Measurements from ENCODE around the gene CASZ1. TPM values are rescaled to one million over a fixed set of nuclear protein-coding genes. Genes with fewer than 3 reads are reported as not detected.

CASZ1 gene, protein sequence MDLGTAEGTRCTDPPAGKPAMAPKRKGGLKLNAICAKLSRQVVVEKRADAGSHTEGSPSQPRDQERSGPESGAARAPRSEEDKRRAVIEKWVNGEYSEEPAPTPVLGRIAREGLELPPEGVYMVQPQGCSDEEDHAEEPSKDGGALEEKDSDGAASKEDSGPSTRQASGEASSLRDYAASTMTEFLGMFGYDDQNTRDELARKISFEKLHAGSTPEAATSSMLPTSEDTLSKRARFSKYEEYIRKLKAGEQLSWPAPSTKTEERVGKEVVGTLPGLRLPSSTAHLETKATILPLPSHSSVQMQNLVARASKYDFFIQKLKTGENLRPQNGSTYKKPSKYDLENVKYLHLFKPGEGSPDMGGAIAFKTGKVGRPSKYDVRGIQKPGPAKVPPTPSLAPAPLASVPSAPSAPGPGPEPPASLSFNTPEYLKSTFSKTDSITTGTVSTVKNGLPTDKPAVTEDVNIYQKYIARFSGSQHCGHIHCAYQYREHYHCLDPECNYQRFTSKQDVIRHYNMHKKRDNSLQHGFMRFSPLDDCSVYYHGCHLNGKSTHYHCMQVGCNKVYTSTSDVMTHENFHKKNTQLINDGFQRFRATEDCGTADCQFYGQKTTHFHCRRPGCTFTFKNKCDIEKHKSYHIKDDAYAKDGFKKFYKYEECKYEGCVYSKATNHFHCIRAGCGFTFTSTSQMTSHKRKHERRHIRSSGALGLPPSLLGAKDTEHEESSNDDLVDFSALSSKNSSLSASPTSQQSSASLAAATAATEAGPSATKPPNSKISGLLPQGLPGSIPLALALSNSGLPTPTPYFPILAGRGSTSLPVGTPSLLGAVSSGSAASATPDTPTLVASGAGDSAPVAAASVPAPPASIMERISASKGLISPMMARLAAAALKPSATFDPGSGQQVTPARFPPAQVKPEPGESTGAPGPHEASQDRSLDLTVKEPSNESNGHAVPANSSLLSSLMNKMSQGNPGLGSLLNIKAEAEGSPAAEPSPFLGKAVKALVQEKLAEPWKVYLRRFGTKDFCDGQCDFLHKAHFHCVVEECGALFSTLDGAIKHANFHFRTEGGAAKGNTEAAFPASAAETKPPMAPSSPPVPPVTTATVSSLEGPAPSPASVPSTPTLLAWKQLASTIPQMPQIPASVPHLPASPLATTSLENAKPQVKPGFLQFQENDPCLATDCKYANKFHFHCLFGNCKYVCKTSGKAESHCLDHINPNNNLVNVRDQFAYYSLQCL (N-terminal part only)
- 10 to 100 TPM; 22.1 to 47.4 (median 28.0) TPM for total RNA-seq

DNA sequence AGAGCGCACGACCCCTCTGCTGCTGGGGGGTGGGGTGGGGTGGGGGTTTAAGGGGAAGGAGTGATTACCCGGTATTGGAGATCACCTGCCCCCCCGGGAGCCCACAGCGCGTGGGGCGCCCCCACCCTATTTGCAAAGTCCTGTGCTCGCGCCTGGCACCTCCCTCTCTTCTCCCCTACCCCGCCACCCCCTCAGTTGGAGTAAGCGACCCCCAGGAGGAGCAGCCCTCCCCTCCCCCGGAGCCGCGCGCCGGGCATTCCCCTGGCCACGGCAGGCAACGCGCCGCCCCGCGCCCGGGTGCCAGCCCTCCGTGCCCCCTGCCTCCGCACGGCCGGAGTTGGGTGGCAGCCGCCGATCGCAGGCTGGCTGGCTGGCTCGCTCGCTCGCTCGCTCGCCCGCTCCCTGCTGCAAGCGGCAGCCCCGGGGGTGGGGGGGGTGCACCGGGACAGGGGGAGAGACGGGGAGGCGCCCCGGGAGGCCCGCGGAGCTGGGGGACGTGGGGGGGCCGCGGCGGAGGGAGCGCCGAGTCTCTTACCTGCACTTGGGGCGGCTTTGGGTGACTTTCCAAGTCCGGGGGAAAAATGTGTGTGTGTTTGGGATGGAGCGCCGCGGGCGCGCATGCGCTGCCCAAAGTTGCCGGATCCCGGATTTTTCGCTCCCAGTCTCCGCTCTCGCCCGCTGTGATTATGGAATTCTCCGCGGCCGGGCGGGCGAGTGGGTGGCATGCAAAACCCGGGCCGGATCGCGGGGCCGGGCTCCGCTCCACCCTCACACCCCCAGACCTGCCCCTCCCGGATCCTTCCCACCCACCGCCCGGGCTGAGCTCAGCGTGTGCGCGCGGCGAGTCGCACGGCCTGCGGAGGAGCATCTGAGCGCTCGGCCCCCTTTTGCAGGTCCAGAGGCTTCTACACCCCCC, at the start of gene CASZ1:
TSS of gene CASZ1 (minus strand) at position 618 of the 916 bp plus-strand sequence. CDS start 102,757 bp downstream, outside the sequence.
- peak within 1 kb of the TSS in 3 of 4 donors; percentile 78 to 85 (median 81) for H3K27ac ChIP-seq
- peak within 1 kb of the TSS; percentile 59 to 80 for H3K4me3 ChIP-seq
- peaks cover 64% of the 10 kb centered on the region for H3K27me3 ChIP-seq
- TF ChIP-seq EP300 (IDR thresholded peaks at IDR 0.05) (no peak), POLR2AphosphoS5 (IDR thresholded peaks at IDR 0.05) (peak; percentile 34), POLR2A (IDR thresholded peaks at IDR 0.05) (no peak)
- TF ChIP-seq, protein P1, sequence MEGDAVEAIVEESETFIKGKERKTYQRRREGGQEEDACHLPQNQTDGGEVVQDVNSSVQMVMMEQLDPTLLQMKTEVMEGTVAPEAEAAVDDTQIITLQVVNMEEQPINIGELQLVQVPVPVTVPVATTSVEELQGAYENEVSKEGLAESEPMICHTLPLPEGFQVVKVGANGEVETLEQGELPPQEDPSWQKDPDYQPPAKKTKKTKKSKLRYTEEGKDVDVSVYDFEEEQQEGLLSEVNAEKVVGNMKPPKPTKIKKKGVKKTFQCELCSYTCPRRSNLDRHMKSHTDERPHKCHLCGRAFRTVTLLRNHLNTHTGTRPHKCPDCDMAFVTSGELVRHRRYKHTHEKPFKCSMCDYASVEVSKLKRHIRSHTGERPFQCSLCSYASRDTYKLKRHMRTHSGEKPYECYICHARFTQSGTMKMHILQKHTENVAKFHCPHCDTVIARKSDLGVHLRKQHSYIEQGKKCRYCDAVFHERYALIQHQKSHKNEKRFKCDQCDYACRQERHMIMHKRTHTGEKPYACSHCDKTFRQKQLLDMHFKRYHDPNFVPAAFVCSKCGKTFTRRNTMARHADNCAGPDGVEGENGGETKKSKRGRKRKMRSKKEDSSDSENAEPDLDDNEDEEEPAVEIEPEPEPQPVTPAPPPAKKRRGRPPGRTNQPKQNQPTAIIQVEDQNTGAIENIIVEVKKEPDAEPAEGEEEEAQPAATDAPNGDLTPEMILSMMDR (IDR thresholded peaks at IDR 0.05), result peak in 1 of 4 experiments; percentile 11
- whole genome bisulfite sequencing, 2 donors (ENCODE audit: low coverage in 1 of 2), result no CpG with 5 or more reads among the region's 88 CpGs
- H3K36me3 ChIP-seq, result no peaks in the 10 kb centered on the region
- peak; percentile 86 for ATAC-seq
- no peaks in the 10 kb centered on the region for H3K9me3 ChIP-seq
- H3K4me1 ChIP-seq, result peaks cover 0 to 60% (median 5%) of the 10 kb centered on the region in 3 donors

DNA sequence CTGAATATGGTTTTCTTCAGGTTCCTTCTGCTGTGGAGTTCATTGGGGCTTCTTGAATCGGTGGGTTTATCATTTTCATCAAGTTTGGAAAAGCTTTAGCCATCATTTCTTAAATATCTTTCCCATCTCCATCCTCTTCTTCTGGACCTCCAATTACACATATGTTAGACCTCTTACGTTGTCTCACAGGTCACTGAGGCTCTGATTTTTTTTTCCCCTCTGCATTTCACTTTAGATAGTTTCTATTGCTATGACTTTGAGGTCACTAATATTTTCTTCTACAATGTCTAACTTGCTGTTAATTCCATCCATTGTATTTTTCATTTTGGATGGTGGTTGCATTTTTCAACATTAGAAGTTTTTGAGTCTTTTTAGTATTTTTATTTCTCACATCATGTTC, 47.3 kb upstream of the CASZ1 start:
- TF ChIP-seq EP300 (IDR thresholded peaks at IDR 0.05) (no peak), POLR2A (IDR thresholded peaks at IDR 0.05) (no peak), POLR2AphosphoS5 (IDR thresholded peaks at IDR 0.05) (no peak)
- TF ChIP-seq, protein P1 (IDR thresholded peaks at IDR 0.05), result no peak
- 89 to 97% methylated on average over 1 to 2 of the region's 2 CpGs for WGBS, 2 donors (ENCODE audit: low coverage in 1 of 2)
- Histone ChIP-seq H3K27me3 (peaks cover 11% of the 10 kb centered on the region), H3K27ac (no peak overlapping the region), H3K4me1 (no peaks in the 10 kb centered on the region), H3K4me3 (no peak overlapping the region), H3K9me3 (peaks cover 0 to 42% (median 0%) of the 10 kb centered on the region in 3 donors), H3K36me3 (no peaks in the 10 kb centered on the region)
- no peak for ATAC-seq

DNA sequence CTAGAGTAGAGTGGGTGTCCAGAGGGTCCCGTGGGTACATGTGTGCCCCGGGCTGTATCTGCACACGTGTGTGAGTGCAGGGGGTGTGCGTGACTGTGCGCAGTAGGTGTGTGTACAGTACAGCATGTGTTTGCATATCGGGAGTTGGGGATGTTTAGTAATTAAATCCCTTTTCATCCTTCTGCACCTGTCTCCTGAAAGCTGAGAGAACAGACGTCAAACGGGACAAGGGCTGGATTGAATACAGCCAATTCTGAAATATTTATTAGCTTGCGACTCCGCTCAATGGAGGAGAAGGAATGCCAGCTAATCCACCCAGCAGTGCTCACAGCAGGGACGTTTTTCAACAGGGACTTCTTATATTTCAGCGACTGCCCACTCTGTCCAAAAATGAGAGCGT, 44.7 kb upstream of the CASZ1 start:
- Histone ChIP-seq H3K36me3 (no peaks in the 10 kb centered on the region), H3K27ac (no peak overlapping the region), H3K9me3 (peaks cover 0 to 32% (median 0%) of the 10 kb centered on the region in 3 donors), H3K4me3 (no peak overlapping the region), H3K27me3 (peaks cover 35% of the 10 kb centered on the region), H3K4me1 (peaks cover 0 to under 1% (median 0%) of the 10 kb centered on the region in 3 donors)
- no peak for ATAC-seq
- no peak for TF ChIP-seq POLR2AphosphoS5 (IDR thresholded peaks at IDR 0.05)
- TF ChIP-seq EP300 (IDR thresholded peaks at IDR 0.05), result no peak
- TF ChIP-seq, protein P1 (IDR thresholded peaks at IDR 0.05), result no peak
- TF ChIP-seq POLR2A (IDR thresholded peaks at IDR 0.05), result no peak
- WGBS, 2 donors (ENCODE audit: low coverage in 1 of 2), result 56 to 58% methylated on average over 6 to 13 of the region's 13 CpGs

DNA sequence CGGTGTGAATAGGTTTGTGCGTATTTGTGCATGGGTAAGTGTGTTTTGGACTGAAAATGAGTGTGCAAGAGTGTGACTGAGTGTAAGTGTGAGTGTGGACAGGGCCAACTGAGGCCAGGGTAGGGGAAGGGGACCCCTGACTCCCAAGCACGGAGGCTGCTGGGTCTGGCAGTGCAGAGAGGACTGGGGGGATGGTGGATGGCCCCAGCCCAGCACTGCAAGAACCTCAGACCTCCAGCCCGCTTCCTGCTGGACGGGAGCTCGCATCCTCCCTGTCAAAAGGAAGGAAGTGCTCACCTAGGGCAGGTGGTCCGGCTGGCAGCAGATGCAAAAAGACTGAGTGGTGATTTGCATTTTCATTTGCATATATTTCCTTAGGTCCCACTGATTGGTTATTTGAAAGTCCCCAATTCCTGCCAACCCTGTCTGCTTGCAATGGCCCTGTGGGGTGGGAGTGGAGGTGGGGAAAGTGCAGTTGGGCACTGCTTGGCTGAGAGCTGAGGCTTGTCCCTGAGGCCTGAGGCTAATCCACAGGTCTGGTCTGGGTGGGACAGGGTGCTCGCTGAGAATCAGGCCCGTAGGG, 42.8 kb upstream of the CASZ1 start:
- H3K27ac ChIP-seq, result no peak overlapping the region
- no peak overlapping the region for H3K4me3 ChIP-seq
- peaks cover 0 to 8% (median 0%) of the 10 kb centered on the region in 3 donors for H3K4me1 ChIP-seq
- 80 to 90% methylated on average over 3 to 5 of the region's 9 CpGs for WGBS, 2 donors (ENCODE audit: low coverage in 1 of 2)
- H3K36me3 ChIP-seq, result no peaks in the 10 kb centered on the region
- ATAC-seq, result no peak
- no peak for TF ChIP-seq POLR2AphosphoS5 (IDR thresholded peaks at IDR 0.05)
- TF ChIP-seq EP300 (IDR thresholded peaks at IDR 0.05), result no peak
- TF ChIP-seq, protein P1 (IDR thresholded peaks at IDR 0.05), result no peak
- no peak for TF ChIP-seq POLR2A (IDR thresholded peaks at IDR 0.05)
- H3K27me3 ChIP-seq, result peaks cover 53% of the 10 kb centered on the region
- peaks cover 0 to 17% (median 0%) of the 10 kb centered on the region in 3 donors for H3K9me3 ChIP-seq
